HepG2 (cell line): ENCODE results near the gene PLB1. TPM values are rescaled to one million over a fixed set of nuclear protein-coding genes. Genes with fewer than 3 reads are reported as not detected.

Experiments used
- ATAC-seq: fragments of 200-7000 bp; cut with Tn5 transposase; 3 replicates; pipeline ENCODE4 v1.9.1; 2020; ENCODE audit warnings: mild to moderate bottlenecking, moderate library complexity
- BruUV-seq: library from RNA; stranded (reverse); fragments of 400-500 nt; replicated peaks from 2 replicates; lab custom pipeline; 2021; lab: Mats Ljungman, UMichigan
- CTCF ChIA-PET: fragments of 300-600 bp; formaldehyde crosslinking; extraction: SDS; loops from one replicate; lab custom pipeline; 2021; ENCODE audit warnings: low total read pairs, inconsistent platforms, low intra/inter-chr PET ratio; lab: Yijun Ruan, JAX
- POLR2A ChIA-PET: fragments of 350-600 bp; sonication (Branson Sonifier 250); formaldehyde crosslinking; loops from one replicate; lab custom pipeline; 2020; ENCODE audit warnings: antibody characterized with exemption, inconsistent platforms; lab: Yijun Ruan, JAX
- DNase-seq: peaks from one replicate; pipeline ENCODE4 v3.0.0-alpha.2; 2015; ENCODE audit warnings: low spot score
- FAIRE-seq: peaks from 3 replicates; lab custom pipeline; 2011; peaks lifted over from hg19 to GRCh38; lab: Jason Lieb, UNC
- H2AFZ ChIP-seq: one replicate; pipeline ENCODE4 v1.6.1; 2011; ENCODE audit warnings: low read length, inconsistent platforms
- H3K27ac ChIP-seq: fragments of 300-600 bp; 3 replicates; pipeline ENCODE4 v1.8.0; 2011; ENCODE audit warnings: mixed run types, mild to moderate bottlenecking, mixed read lengths, low read length, inconsistent platforms; ENCODE audit not compliant: insufficient read depth; ENCODE audit errors: extremely low read length
- H3K27me3 ChIP-seq, 2 experiments: fragments of 200-600 bp in 1 of 2; 2 replicates in 1 of 2; 3 replicates in 1 of 2; pipeline versions ENCODE4 v1.6.0 to v1.8.0; 2011; ENCODE audit warnings: low read length in 2 of 2, mild to moderate bottlenecking in 2 of 2, moderate library complexity in 2 of 2, inconsistent platforms in 1 of 2; ENCODE audit not compliant: insufficient read depth in 2 of 2, control insufficient read depth in 1 of 2
- H3K36me3 ChIP-seq, 2 experiments: fragments of 200-600 bp in 1 of 2; replicated peaks in 1 of 2; 2 replicates in 1 of 2; 3 replicates in 1 of 2; pipeline versions ENCODE4 v1.5.1 to v1.8.0; 2011; ENCODE audit warnings: low read length in 2 of 2, inconsistent platforms in 1 of 2; ENCODE audit not compliant: insufficient read depth in 2 of 2, control insufficient read depth in 1 of 2
- H3K4me1 ChIP-seq: 2 replicates; pipeline ENCODE4 v1.5.1; 2012; ENCODE audit warnings: low read length, inconsistent platforms; ENCODE audit not compliant: insufficient read depth
- H3K4me2 ChIP-seq: 2 replicates; pipeline ENCODE4 v1.6.0; 2011; ENCODE audit warnings: low read depth, low read length, inconsistent platforms
- H3K4me3 ChIP-seq, 3 experiments: fragments of 200-600 bp in 1 of 3; sonication (generic), shearing (Covaris generic) in 1 of 3; replicated peaks in 1 of 3; 2 replicates each; pipeline ENCODE4 v1.5.1; 2011 to 2016; ENCODE audit warnings: low read length in 3 of 3, inconsistent platforms in 2 of 3, low read depth in 2 of 3, mild to moderate bottlenecking in 2 of 3, control low read depth in 1 of 3, mixed read lengths in 1 of 3; ENCODE audit not compliant: insufficient read depth in 1 of 3
- H3K79me2 ChIP-seq: one replicate; pipeline ENCODE4 v1.6.1; 2011; ENCODE audit warnings: low read length, inconsistent platforms; ENCODE audit not compliant: insufficient read depth
- H3K9ac ChIP-seq: 2 replicates; pipeline ENCODE4 v1.6.0; 2011; ENCODE audit warnings: mild to moderate bottlenecking, low read depth, low read length, inconsistent platforms; ENCODE audit not compliant: insufficient read depth
- H3K9me3 ChIP-seq: 2 replicates; pipeline ENCODE4 v1.5.1; 2012; ENCODE audit warnings: mild to moderate bottlenecking, low read length
- H4K20me1 ChIP-seq: 2 replicates; pipeline ENCODE4 v1.6.0; 2011; ENCODE audit warnings: inconsistent platforms, mild to moderate bottlenecking, low read length, moderate library complexity; ENCODE audit not compliant: insufficient read depth
- ASH2L ChIP-seq: fragments of 300-600, 200-600 bp; sonication (generic); IDR thresholded peaks from 2 replicates; pipeline ENCODE4 v1.7.0; 2017; ENCODE audit warnings: low read depth, mild to moderate bottlenecking, moderate library complexity, mixed read lengths, low read length; ENCODE audit not compliant: insufficient read length
- BHLHE40 ChIP-seq: IDR thresholded peaks from 2 replicates; pipeline ENCODE4 v1.6.1; 2011; ENCODE audit warnings: low read length, improper control_type of control experiment
- EZH2 ChIP-seq: conservative IDR thresholded peaks from 2 replicates; pipeline ENCODE4 v1.6.1; 2012; ENCODE audit warnings: mild to moderate bottlenecking, low read depth, low read length, moderate library complexity
- FLYWCH1 ChIP-seq: sonication (generic); formaldehyde crosslinking; IDR thresholded peaks from 2 replicates; pipeline ENCODE4 v1.8.1; 2023; ENCODE audit warnings: mild to moderate bottlenecking, missing genetic modification reagents
- GPBP1L1 ChIP-seq: sonication (generic); formaldehyde crosslinking; IDR thresholded peaks from 2 replicates; pipeline ENCODE4 v1.5.0; 2020; ENCODE audit warnings: mild to moderate bottlenecking, missing genetic modification reagents
- HNRNPK ChIP-seq: fragments of 200-400 bp; formaldehyde crosslinking; IDR thresholded peaks from 2 replicates; pipeline ENCODE4 v1.6.1; 2018; ENCODE audit warnings: low read length, low read depth, moderate library complexity, mild to moderate bottlenecking; ENCODE audit not compliant: poor library complexity, severe bottlenecking
- NR0B2 ChIP-seq: sonication (generic); formaldehyde crosslinking; IDR thresholded peaks from 2 replicates; pipeline ENCODE4 v1.4.0; 2020; ENCODE audit warnings: mild to moderate bottlenecking, missing genetic modification reagents
- RXRA ChIP-seq: sonication (generic); formaldehyde crosslinking; IDR thresholded peaks from 2 replicates; pipeline ENCODE4 v1.5.1; 2020; ENCODE audit warnings: missing genetic modification reagents
- ZBTB46 ChIP-seq: sonication (generic); formaldehyde crosslinking; IDR thresholded peaks from 2 replicates; pipeline ENCODE4 v1.4.0; 2020; ENCODE audit warnings: mild to moderate bottlenecking, missing genetic modification reagents, borderline replicate concordance
- ZFP36 ChIP-seq: fragments of 150-350 bp; IDR thresholded peaks from 2 replicates; pipeline ENCODE4 v1.6.1; 2018; ENCODE audit warnings: borderline replicate concordance, low read length, low read depth; ENCODE audit not compliant: partially characterized antibody
- ZNF296 ChIP-seq: sonication (generic); formaldehyde crosslinking; conservative IDR thresholded peaks from 2 replicates; pipeline ENCODE4 v1.5.0; 2020; ENCODE audit warnings: mild to moderate bottlenecking, missing genetic modification reagents
- ZNF3 ChIP-seq: IDR thresholded peaks from 2 replicates; pipeline ENCODE4 v1.7.0; 2017; ENCODE audit warnings: inconsistent platforms
- ZNF644 ChIP-seq: IDR thresholded peaks from 2 replicates; pipeline ENCODE4 v1.6.1; 2016; ENCODE audit warnings: low read depth
- ZNF687 ChIP-seq: sonication (generic); formaldehyde crosslinking; IDR thresholded peaks from 2 replicates; pipeline ENCODE4 v1.5.1; 2020; ENCODE audit warnings: mild to moderate bottlenecking, missing genetic modification reagents, moderate library complexity
- WGBS: methylation state at CpG from one replicate; pipeline ENCODE4 v1.1.6; 2017; ENCODE audit warnings: low lambda C conversion rate; 5-methylcytosine and 5-hydroxymethylcytosine counted together
- in situ Hi-C: cut with HindIII; loops from 2 replicates; pipeline ENCODE4 v1.10.0; 2017; ENCODE audit warnings: low pct_unique_long_range_greater_than_20kb; ENCODE audit not compliant: extremely low pct_ligation_motif_present
- intact Hi-C: fragments of 100-400 bp; cut with micrococcal nuclease; formaldehyde crosslinking; loops from one replicate; pipeline ENCODE4 v1.10.0; 2022; ENCODE audit not compliant: unreplicated experiment
- polyA plus RNA-seq, 8 experiments: library from polyadenylated mRNA; depleted of rRNA in 3 of 8; stranded (reverse) in 7 of 8; unstranded in 1 of 8; fragments of >200 nt; fragmentation: Illumina TruSeq in 4 of 8; extraction: Trizol in 4 of 8; gene quantifications; 2 replicates each; pipeline versions ENCODE4 v1.2.1 to v1.2.3, GENCODE V29; 2011 to 2016; ENCODE audit warnings: low read depth in 4 of 8, missing spikeins in 1 of 8, mixed read lengths in 1 of 8; ENCODE audit not compliant: insufficient read depth in 1 of 8
- total RNA-seq, 5 experiments: library from RNA; depleted of rRNA; stranded (reverse); fragments of >200 nt; fragmentation: Illumina TruSeq; extraction: Trizol; gene quantifications; 2 replicates each; pipeline ENCODE4 v1.2.3, GENCODE V29; 2016; ENCODE audit warnings: low read depth in 1 of 5

Gene PLB1
- total and polyA plus RNA-seq, 2 of the 13 experiments (the other 11 are each of a cell fraction or from before 2014, with no cell fraction given), result 0.20 to 1.8 TPM

GRCh38 chr2:28582595-28582994 lies 86.7 kb downstream of the PLB1 start (continued):
- TF ChIP-seq HNRNPK (no peak), GPBP1L1 (CRISPR knock-in tag) (no peak), EZH2 (no peak), ZFP36 (no peak), ZNF3 (CRISPR knock-in tag) (no peak)

GRCh38 chr2:28583899-28584553 lies 88.2 kb downstream of the PLB1 start:
- H3K9me3 ChIP-seq, result no peaks in the 10 kb centered on the region
- peak overlapping the region; percentile 63 for H3K4me2 ChIP-seq
- CTCF ChIA-PET, result interaction anchor here (1.2 kb wide), 1 partner anchor 17 kb away, joined by 6 read pairs; no protein-coding TSS in a partner anchor
- H4K20me1 ChIP-seq, result no peaks in the 10 kb centered on the region
- intact Hi-C loops, result no loop called here
- 16% methylated on average over 10 of the region's 10 CpGs for WGBS
- ATAC-seq (peak; percentile 80), DNase-seq (peak; percentile 74), FAIRE-seq (peak; percentile 44)
- H3K79me2 ChIP-seq, result no peaks in the 10 kb centered on the region
- peaks cover 14% of the 10 kb centered on the region for H3K4me1 ChIP-seq
- in situ Hi-C loops, result no loop called here
- no peak overlapping the region for H3K9ac ChIP-seq
- peak overlapping the region in 1 of 3 experiments; percentile 18; a peak in 1 of 6 replicates for H3K4me3 ChIP-seq
- H2AFZ ChIP-seq, result no peak overlapping the region
- BruUV-seq, result no TSS peak
- peaks cover 1 to 32% of the 10 kb centered on the region in 2 experiments; a peak in 3 of 5 replicates for H3K27me3 ChIP-seq
- POLR2A ChIA-PET, result interaction anchor here (1.5 to 1.7 kb wide), 3 partner anchors 11 to 168 kb away, joined by 3 to 11 read pairs (median 6); partner anchors contain the start of gene PPP1CB
- no peaks in the 10 kb centered on the region for H3K36me3 ChIP-seq
- no peak overlapping the region for H3K27ac ChIP-seq
- peak; percentile 47; the same call in 1 of the 2 replicates for TF ChIP-seq RXRA (CRISPR knock-in tag)
- peak; percentile 62 for TF ChIP-seq BHLHE40
- peak; percentile 18; the same call in 1 of the 2 replicates for TF ChIP-seq ZNF687 (CRISPR knock-in tag)
- no peak for TF ChIP-seq ZNF296 (CRISPR knock-in tag)
- no peak for TF ChIP-seq FLYWCH1 (CRISPR knock-in tag)
- no peak for TF ChIP-seq NR0B2 (CRISPR knock-in tag)
- TF ChIP-seq ASH2L, result no peak
- TF ChIP-seq ZNF644 (CRISPR knock-in tag), result peak; percentile 65
- TF ChIP-seq ZBTB46, result no peak
